HepG2 (cell line): ENCODE measurements around the gene SLC19A1. TPM values are rescaled to one million over a fixed set of nuclear protein-coding genes. Genes with fewer than 3 reads are reported as not detected.

Source experiments
- AHR ChIP-seq: IDR thresholded peaks from 2 replicates; pipeline ENCODE4 v1.6.1; 2018; ENCODE audit warnings: missing genetic modification reagents, missing compliant biosample characterization
- ELF1 ChIP-seq: sonication (generic); formaldehyde crosslinking; IDR thresholded peaks from 2 replicates; pipeline ENCODE4 v1.4.0; 2020; ENCODE audit warnings: missing genetic modification reagents
- ISL2 ChIP-seq: sonication (generic); formaldehyde crosslinking; IDR thresholded peaks from 2 replicates; pipeline ENCODE4 v1.5.0; 2020; ENCODE audit warnings: missing genetic modification reagents
- KIAA2018 ChIP-seq: sonication (generic); formaldehyde crosslinking; IDR thresholded peaks from 2 replicates; pipeline ENCODE4 v1.5.0; 2020; ENCODE audit warnings: mild to moderate bottlenecking, missing genetic modification reagents, borderline replicate concordance
- MED8 ChIP-seq: sonication (generic); formaldehyde crosslinking; IDR thresholded peaks from 2 replicates; pipeline ENCODE4 v1.8.1; 2023; ENCODE audit warnings: mild to moderate bottlenecking, missing genetic modification reagents; ENCODE audit not compliant: insufficient replicate concordance
- MZF1 ChIP-seq: sonication (generic); formaldehyde crosslinking; IDR thresholded peaks from 2 replicates; pipeline ENCODE4 v1.8.1; 2023; ENCODE audit warnings: mild to moderate bottlenecking, missing genetic modification reagents, borderline replicate concordance
- TAF1 ChIP-seq: sonication (generic); formaldehyde crosslinking; IDR thresholded peaks from 2 replicates; pipeline ENCODE4 v1.4.0; 2020; ENCODE audit warnings: missing genetic modification reagents
- TCF7L2 ChIP-seq: IDR thresholded peaks from 2 replicates; pipeline ENCODE4 v1.6.1; 2011; ENCODE audit warnings: mild to moderate bottlenecking, low read depth, low read length, moderate library complexity
- ZFP37 ChIP-seq: sonication (generic); formaldehyde crosslinking; IDR thresholded peaks from 2 replicates; pipeline ENCODE4 v1.4.0; 2020; ENCODE audit warnings: missing genetic modification reagents, borderline replicate concordance
- ZMYM4 ChIP-seq: sonication (generic); formaldehyde crosslinking; IDR thresholded peaks from 2 replicates; pipeline ENCODE4 v1.8.1; 2023; ENCODE audit warnings: mild to moderate bottlenecking, missing genetic modification reagents
- ZSCAN31 ChIP-seq: sonication (generic); formaldehyde crosslinking; IDR thresholded peaks from 2 replicates; pipeline ENCODE4 v1.5.0; 2020; ENCODE audit warnings: low read depth, mild to moderate bottlenecking, missing genetic modification reagents
- polyA plus RNA-seq, 8 experiments: library from polyadenylated mRNA; depleted of rRNA in 3 of 8; stranded (reverse) in 7 of 8; unstranded in 1 of 8; fragments of >200 nt; fragmentation: Illumina TruSeq in 4 of 8; extraction: Trizol in 4 of 8; gene quantifications; 2 replicates each; pipeline versions ENCODE4 v1.2.1 to v1.2.3, GENCODE V29; 2011 to 2016; ENCODE audit warnings: low read depth in 4 of 8, missing spikeins in 1 of 8, mixed read lengths in 1 of 8; ENCODE audit not compliant: insufficient read depth in 1 of 8
- total RNA-seq, 5 experiments: library from RNA; depleted of rRNA; stranded (reverse); fragments of >200 nt; fragmentation: Illumina TruSeq; extraction: Trizol; gene quantifications; 2 replicates each; pipeline ENCODE4 v1.2.3, GENCODE V29; 2016; ENCODE audit warnings: low read depth in 1 of 5
- TF ChIP-seq, protein P1 (sequence below): sonication (generic); formaldehyde crosslinking; IDR thresholded peaks from 2 replicates; pipeline ENCODE4 v1.5.0; 2020; ENCODE audit warnings: mild to moderate bottlenecking, missing genetic modification reagents, moderate library complexity
- TF ChIP-seq, protein P2 (sequence below): sonication (generic); formaldehyde crosslinking; IDR thresholded peaks from 2 replicates; pipeline ENCODE4 v1.4.0; 2020; ENCODE audit warnings: missing genetic modification reagents, mild to moderate bottlenecking, borderline replicate concordance
- TF ChIP-seq, protein P3 (sequence below): sonication (generic); formaldehyde crosslinking; IDR thresholded peaks from 2 replicates; pipeline ENCODE4 v1.5.1; 2020; ENCODE audit warnings: mild to moderate bottlenecking, missing genetic modification reagents, moderate library complexity

Gene SLC19A1
- total and polyA plus RNA-seq, 2 of the 13 experiments (the other 11 are each of a cell fraction or from before 2014, with no cell fraction given): 21.8 to 23.0 TPM

- TF ChIP-seq, protein P1, sequence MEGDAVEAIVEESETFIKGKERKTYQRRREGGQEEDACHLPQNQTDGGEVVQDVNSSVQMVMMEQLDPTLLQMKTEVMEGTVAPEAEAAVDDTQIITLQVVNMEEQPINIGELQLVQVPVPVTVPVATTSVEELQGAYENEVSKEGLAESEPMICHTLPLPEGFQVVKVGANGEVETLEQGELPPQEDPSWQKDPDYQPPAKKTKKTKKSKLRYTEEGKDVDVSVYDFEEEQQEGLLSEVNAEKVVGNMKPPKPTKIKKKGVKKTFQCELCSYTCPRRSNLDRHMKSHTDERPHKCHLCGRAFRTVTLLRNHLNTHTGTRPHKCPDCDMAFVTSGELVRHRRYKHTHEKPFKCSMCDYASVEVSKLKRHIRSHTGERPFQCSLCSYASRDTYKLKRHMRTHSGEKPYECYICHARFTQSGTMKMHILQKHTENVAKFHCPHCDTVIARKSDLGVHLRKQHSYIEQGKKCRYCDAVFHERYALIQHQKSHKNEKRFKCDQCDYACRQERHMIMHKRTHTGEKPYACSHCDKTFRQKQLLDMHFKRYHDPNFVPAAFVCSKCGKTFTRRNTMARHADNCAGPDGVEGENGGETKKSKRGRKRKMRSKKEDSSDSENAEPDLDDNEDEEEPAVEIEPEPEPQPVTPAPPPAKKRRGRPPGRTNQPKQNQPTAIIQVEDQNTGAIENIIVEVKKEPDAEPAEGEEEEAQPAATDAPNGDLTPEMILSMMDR: peak; percentile 58
- no peak for TF ChIP-seq TAF1
- TF ChIP-seq ISL2: no peak
- 0 out of 2 replicates have a peak, but pooled peaks have one; percentile 48 for TF ChIP-seq ZFP37 (CRISPR knock-in tag)
- TF ChIP-seq TCF7L2: no peak
- 0 out of 2 replicates have a peak, but pooled peaks have one; percentile 32 for TF ChIP-seq ZSCAN31 (CRISPR knock-in tag)
- TF ChIP-seq, protein P2, sequence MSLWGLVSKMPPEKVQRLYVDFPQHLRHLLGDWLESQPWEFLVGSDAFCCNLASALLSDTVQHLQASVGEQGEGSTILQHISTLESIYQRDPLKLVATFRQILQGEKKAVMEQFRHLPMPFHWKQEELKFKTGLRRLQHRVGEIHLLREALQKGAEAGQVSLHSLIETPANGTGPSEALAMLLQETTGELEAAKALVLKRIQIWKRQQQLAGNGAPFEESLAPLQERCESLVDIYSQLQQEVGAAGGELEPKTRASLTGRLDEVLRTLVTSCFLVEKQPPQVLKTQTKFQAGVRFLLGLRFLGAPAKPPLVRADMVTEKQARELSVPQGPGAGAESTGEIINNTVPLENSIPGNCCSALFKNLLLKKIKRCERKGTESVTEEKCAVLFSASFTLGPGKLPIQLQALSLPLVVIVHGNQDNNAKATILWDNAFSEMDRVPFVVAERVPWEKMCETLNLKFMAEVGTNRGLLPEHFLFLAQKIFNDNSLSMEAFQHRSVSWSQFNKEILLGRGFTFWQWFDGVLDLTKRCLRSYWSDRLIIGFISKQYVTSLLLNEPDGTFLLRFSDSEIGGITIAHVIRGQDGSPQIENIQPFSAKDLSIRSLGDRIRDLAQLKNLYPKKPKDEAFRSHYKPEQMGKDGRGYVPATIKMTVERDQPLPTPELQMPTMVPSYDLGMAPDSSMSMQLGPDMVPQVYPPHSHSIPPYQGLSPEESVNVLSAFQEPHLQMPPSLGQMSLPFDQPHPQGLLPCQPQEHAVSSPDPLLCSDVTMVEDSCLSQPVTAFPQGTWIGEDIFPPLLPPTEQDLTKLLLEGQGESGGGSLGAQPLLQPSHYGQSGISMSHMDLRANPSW (CRISPR knock-in tag): no peak
- TF ChIP-seq ZMYM4 (CRISPR knock-in tag): no peak
- TF ChIP-seq AHR (CRISPR knock-in tag): no peak
- no peak for TF ChIP-seq MZF1 (CRISPR knock-in tag)
- no peak for TF ChIP-seq KIAA2018 (CRISPR knock-in tag)
- TF ChIP-seq, protein P3, sequence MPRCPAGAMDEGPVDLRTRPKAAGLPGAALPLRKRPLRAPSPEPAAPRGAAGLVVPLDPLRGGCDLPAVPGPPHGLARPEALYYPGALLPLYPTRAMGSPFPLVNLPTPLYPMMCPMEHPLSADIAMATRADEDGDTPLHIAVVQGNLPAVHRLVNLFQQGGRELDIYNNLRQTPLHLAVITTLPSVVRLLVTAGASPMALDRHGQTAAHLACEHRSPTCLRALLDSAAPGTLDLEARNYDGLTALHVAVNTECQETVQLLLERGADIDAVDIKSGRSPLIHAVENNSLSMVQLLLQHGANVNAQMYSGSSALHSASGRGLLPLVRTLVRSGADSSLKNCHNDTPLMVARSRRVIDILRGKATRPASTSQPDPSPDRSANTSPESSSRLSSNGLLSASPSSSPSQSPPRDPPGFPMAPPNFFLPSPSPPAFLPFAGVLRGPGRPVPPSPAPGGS: no peak; the same call in 1 of the 2 replicates
- no peak; the same call in 1 of the 2 replicates for TF ChIP-seq ELF1 (CRISPR knock-in tag)
- TF ChIP-seq MED8 (CRISPR knock-in tag): no peak
Observed at GRCh38 chr21:45528981-45529784, 13.1 kb downstream of the SLC19A1 start (continued).
